NCI-H526 (cell line): ENCODE data around the gene SNTA1.
"Not testable (repeated sequence)": the region's sequence is repeated elsewhere in the genome, so short reads cannot be mapped to it uniquely, and the experiment has no call there.

ENCODE experiments used
- DNase-seq, 2 experiments: peaks; one replicate each; lab custom pipeline; 2025; lab: John Stamatoyannopoulos, UW

The SNTA1 gene

DNA sequence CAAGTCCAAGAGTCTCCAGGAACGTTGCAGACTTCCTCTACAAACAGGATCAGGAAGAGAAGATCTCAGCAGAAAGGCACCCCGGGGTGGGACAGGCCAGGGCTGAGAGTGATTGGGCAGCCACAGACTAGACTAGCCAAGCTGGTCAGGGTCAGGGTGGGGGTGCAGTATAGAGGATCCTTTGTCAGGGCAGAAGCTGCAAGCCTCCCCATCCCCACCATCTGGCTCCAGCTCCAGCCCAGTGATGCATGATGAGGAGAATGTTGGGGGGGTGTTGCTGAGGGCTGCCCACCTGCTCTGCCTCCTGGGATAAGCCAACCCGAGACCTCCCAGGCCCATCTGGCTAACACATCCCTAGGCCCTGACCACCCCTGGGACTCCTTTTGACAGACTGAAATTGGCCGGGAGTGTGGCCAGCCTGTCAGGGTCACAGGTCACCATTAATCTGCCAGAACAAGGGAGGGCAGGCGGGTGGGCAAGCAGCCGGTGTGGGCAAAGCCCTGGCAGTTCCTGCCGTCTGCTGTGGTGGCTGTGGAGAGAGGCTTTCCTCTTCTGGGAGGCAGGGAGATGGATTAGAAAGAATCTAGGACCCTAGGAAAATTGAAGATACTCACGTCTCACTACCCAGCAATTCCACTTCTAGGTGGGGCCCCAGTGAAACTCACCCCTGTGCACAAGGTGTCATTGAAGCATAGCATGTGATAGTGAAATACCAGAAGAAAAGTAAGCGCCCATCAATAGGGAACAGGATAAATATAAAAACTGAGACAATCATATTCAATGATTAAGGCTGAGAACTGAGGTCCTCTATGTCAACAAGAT is 22.1 kb upstream of the SNTA1 start:
- DNase-seq: peak; percentile 48 to 80

DNA sequence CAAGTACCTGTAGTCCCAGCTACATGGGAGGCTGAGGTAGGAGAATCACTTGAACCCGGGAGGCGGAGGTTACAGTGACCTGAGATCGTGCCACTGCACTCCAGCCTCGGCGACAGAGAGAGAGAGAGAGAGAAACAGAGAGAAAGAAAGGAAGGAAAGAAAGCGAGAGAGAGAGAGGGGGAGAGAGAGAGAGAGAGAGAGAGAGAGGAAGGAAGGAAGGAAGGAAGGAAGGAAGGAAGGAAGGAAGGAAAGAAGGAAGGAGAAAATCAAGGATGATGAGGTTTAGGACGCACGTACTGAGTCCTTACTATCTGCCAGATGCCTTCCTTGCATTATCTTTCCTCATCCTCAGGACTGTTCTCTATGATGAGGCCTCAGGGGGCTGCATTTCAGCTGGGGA is 21.2 kb upstream of the SNTA1 start:
- DNase-seq: not testable (repeated sequence)

DNA sequence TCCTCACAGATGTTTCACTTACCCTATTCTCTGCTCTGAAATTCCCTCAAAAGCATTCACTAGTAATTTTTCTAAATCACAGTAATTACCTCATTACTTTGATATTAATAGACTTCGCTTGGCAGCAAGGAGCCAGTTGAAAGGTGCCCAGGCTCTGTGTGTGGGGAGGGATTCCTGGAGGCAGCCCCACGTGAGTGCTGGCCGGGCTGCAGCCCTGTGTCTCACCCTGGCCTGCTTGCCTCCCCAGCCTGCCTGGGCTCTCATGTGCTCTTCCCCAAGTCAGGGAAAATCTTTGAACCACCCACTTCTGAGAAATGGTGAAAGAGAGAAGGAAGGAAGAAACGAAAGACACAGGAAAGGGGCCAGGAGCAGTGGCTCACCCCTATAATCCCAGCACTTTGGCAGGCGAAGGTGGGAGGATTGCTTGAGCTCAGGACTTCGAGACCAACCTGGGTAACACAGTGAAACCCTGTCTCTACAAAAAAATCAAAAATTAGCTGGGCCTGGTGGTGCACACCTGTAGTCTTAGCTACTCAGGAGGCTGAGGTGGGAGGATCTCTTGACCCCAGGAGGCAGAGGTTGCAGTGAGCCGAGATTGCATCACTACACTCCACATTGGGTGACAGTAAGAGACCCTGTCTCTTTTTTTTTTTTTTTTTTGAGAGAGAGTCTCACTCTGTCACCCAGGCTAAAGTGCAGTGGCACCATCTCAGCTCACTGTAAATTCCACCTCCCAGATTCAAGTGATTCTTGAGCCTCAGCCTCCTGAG is 20.0 kb upstream of the SNTA1 start:
- no peak for DNase-seq

- DNase-seq: no peak
These were observed 17.1 kb upstream of the SNTA1 start for GRCh38 chr20:33460711-33461110.

- DNase-seq: no peak
These were observed 16.0 kb upstream of the SNTA1 start for GRCh38 chr20:33459599-33459998.

DNA sequence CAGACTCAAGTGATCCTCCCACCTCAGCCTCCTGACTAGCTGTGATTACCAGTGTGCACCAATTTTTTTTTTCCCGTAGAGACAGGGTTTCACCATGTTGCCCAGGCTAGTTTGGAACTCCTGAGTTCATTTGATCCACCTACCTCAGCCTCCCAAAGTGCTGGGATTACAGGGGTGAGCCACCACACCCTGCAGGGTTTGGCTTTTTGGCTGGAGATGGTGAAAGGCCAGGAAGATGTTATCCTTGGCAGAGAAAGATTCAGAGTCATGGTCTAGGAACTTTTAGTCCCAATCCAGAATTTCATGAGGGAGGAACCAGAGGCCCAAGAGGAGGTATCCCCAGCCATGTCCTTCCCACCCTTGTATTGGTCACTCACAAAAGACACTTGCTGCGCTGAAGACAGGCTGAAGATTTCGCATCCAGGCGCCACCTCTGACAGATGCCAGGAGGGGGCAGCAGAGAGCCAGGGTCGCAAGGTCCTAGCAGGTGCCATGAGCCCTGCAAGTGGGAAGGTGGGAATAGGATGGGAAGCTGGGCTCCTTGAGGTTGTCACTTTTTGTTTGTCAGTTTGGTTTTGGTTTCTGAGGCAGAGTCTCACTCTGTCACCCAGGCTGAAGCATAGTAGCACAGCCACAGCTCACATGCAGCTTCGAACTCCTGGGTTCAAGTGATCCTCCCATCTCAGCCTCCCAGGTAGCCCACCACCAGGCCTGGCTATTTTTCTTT is 13.5 kb upstream of the SNTA1 start:
- DNase-seq: peak; percentile 76 to 92

GRCh38 chr20:33450867-33451266 is 7.3 kb upstream of the SNTA1 start:
- no peak for DNase-seq

- no peak for DNase-seq
These were observed 2.5 kb upstream of the SNTA1 start for GRCh38 chr20:33445881-33446625.

- DNase-seq: peak; percentile 21 to 35
These were observed 1.4 kb upstream of the SNTA1 start for GRCh38 chr20:33444797-33445560.

- DNase-seq: no peak
These were observed 504 bp downstream of the SNTA1 start for GRCh38 chr20:33443006-33443511.

- DNase-seq: no peak
These were observed 1.2 kb downstream of the SNTA1 start for GRCh38 chr20:33442136-33443005.

DNA sequence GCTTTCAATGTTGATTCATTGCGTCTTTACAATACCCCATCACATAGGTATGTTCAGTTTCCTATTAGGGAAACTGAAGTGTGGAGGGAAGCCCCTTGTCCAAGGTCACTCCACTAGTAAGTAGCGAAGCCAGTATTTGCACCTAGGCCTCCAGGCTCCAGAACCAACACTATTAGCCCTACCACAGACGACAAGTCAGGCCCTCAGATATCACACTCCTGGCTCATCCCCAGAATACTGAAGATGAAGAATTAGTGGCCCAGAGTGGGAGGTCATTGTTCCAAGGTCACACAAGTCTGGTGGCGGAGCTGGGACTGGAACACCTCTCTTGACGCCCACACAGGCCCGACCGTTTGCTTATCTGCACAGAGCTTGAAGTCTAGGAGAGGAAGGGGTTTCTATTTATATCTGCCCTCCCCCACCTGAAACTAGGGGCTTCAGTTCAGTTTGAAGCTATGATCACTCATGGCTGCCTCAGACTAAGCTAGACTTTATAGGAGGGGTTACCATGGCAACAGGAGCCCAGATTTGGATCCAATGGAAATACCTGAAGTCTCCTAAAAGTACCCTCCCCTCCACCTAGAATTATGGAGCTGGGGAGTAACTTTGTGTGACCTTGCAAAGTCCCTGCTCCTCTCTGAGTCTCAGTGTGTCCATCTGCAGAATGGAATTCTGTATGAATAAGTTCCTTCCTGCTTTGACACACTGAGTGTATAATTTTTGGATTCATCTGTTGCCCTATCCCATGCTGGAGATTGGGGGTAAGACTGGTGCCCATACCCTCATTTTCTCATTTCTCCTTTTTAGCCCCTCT is 2.2 kb downstream of the SNTA1 start:
- no peak for DNase-seq

DNA sequence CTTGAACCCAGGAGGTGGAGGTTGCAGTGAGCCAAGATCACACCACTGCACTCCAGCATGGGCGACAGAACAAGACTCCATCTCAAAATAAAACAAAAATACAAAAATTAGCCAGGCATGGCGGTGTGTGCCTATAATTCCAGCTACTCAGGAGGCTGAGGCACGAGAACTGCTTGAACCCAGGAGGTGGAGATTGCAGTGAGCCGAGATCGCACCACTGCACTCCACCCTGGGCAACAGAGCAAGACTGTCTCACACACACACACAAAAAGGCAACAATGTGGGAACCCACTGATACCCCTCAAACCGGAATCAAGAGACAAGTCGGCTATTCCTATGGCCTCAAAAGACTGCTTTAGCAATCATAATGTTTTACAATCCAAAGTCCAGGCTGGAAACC is 3.0 kb downstream of the SNTA1 start:
- DNase-seq: not testable (repeated sequence)

DNA sequence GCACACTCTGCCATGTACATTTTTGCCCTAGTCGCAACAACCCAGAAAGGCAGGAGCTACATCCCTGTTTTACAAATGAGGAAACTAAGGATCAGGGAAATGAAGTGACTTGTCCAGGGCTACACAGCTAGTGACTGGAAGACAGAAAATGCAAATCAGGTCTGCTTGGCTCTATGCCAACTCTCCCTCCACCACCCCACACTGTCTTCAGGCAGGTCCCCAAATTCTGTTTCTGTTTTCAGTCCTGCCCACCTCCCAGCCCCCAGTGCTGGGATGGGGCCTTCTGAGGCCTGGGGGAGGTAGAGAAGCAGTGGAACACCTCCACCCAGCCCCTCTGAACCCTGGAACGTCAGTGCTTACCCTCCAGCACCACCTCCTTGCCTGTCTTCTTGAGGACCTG is 5.1 kb downstream of the SNTA1 start:
- no peak for DNase-seq

DNA sequence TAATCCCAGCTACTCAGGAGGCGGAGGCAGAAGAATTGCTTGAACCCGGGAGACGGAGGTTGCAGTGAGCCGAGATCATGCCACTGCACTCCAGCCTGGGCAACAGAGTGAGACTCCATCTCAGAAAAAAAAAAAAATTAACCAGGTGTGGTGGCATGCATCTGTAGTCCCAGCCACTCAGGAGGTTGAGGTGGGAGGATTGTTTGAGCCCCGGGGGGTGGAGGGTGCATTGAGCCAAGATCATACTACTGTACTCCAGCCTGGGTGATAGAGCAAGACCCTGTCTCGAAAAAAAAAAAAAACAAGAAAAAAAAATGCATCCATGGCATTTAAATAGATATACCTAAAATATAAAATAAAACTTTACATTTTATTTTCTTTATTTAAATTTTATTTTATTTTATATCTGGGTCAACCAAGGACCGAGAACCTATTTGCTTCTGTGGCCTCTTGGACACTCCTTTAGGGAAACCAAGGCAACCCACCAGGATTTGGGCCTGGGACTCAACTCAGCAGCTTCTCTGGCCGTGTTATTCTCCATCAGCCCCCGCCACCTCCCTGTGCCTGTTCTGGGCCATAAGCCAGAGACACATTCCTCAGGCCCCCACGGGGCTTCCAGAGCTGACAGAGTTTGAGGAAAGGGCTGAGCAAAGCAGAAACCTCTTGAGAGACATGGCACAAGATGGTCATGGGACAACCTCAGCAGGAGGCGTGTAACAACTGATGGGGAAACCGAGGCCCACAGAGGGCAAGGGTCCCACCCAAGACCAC is 6.2 kb downstream of the SNTA1 start:
- DNase-seq: no peak

- no peak for DNase-seq
These were observed 9.1 kb downstream of the SNTA1 start for GRCh38 chr20:33434434-33434833.

- DNase-seq: no peak
These were observed 9.9 kb downstream of the SNTA1 start for GRCh38 chr20:33433465-33434234.
